IMR-90 (cell line): ENCODE results near the gene TMPRSS7. TPM values are rescaled to one million over a fixed set of nuclear protein-coding genes. Genes with fewer than 3 reads are reported as not detected.

Source experiments
- ATAC-seq: fragments of 200-7000 bp; cut with Tn5 transposase; 2 replicates; pipeline ENCODE4 v1.9.1; 2020; ENCODE audit warnings: low read depth, mild to moderate bottlenecking, moderate library complexity
- BruUV-seq: library from RNA; stranded (reverse); fragments of 400-500 nt; replicated peaks from 2 replicates; lab custom pipeline; 2021; lab: Mats Ljungman, UMichigan
- CTCF ChIA-PET: fragments of 300-600 bp; formaldehyde crosslinking; extraction: SDS; loops from one replicate; lab custom pipeline; 2021; ENCODE audit warnings: antibody characterized with exemption; lab: Yijun Ruan, JAX
- POLR2A ChIA-PET: fragments of 300-600 bp; sonication (Branson Sonifier 250); formaldehyde crosslinking; loops from one replicate; lab custom pipeline; 2022; ENCODE audit warnings: antibody characterized with exemption; ENCODE audit not compliant: unreplicated experiment; lab: Charles Lee
- DNase-seq: peaks from one replicate; pipeline ENCODE4 v3.0.0; 2013
- H2AFZ ChIP-seq: replicated peaks from 2 replicates; pipeline ENCODE3; 2013; ENCODE audit warnings: low read length, mild to moderate bottlenecking; ENCODE audit not compliant: poor library complexity
- H2AK5ac ChIP-seq: 2 replicates; pipeline ENCODE4 v1.6.1; 2013; ENCODE audit warnings: low read depth, low read length, inconsistent platforms
- H2AK9ac ChIP-seq: replicated peaks from 2 replicates; pipeline ENCODE3; 2013; ENCODE audit warnings: mild to moderate bottlenecking, low read depth, low read length, moderate library complexity; ENCODE audit not compliant: poor library complexity
- H2BK120ac ChIP-seq: 2 replicates; pipeline ENCODE4 v1.6.1; 2013; ENCODE audit warnings: low read depth, low read length, inconsistent platforms
- H2BK15ac ChIP-seq: 3 replicates; pipeline ENCODE4 v1.6.1; 2013; ENCODE audit warnings: low read depth, low read length, inconsistent platforms
- H2BK20ac ChIP-seq: 2 replicates; pipeline ENCODE4 v1.6.1; 2013; ENCODE audit warnings: low read depth, mild to moderate bottlenecking, inconsistent platforms, low read length, moderate library complexity
- H2BK5ac ChIP-seq: 2 replicates; pipeline ENCODE4 v1.6.1; 2013; ENCODE audit warnings: mild to moderate bottlenecking, low read depth, low read length, inconsistent platforms; ENCODE audit not compliant: poor library complexity, severe bottlenecking
- H3K14ac ChIP-seq: replicated peaks from 2 replicates; pipeline ENCODE4 v1.6.1; 2013; ENCODE audit warnings: low read depth, low read length, inconsistent platforms
- H3K18ac ChIP-seq: 2 replicates; pipeline ENCODE4 v1.6.1; 2013; ENCODE audit warnings: low read depth, low read length, control low read depth
- H3K23ac ChIP-seq: 2 replicates; pipeline ENCODE4 v1.6.1; 2013; ENCODE audit warnings: low read depth, low read length, inconsistent platforms
- H3K27ac ChIP-seq: 2 replicates; pipeline ENCODE4 v1.5.1; 2013; ENCODE audit warnings: mild to moderate bottlenecking, control low read depth, low read length; ENCODE audit not compliant: insufficient read depth
- H3K27me3 ChIP-seq: 2 replicates; pipeline ENCODE4 v1.6.1; 2013; ENCODE audit warnings: low read length; ENCODE audit not compliant: control insufficient read depth, insufficient read depth
- H3K36me3 ChIP-seq: 2 replicates; pipeline ENCODE4 v1.6.1; 2013; ENCODE audit warnings: low read length, mixed read lengths; ENCODE audit not compliant: control insufficient read depth, insufficient read depth
- H3K4ac ChIP-seq: 2 replicates; pipeline ENCODE4 v1.6.1; 2013; ENCODE audit warnings: low read depth, low read length, inconsistent platforms
- H3K4me1 ChIP-seq: 2 replicates; pipeline ENCODE4 v1.6.1; 2013; ENCODE audit warnings: low read length, mixed read lengths; ENCODE audit not compliant: control insufficient read depth, insufficient read depth
- H3K4me2 ChIP-seq: 2 replicates; pipeline ENCODE4 v1.6.1; 2013; ENCODE audit warnings: low read depth, mild to moderate bottlenecking, control low read depth, low read length, moderate library complexity
- H3K4me3 ChIP-seq: 2 replicates; pipeline ENCODE4 v1.5.1; 2013; ENCODE audit warnings: low read depth, mild to moderate bottlenecking, control low read depth, low read length, moderate library complexity; ENCODE audit not compliant: insufficient read depth
- H3K56ac ChIP-seq: 2 replicates; pipeline ENCODE4 v1.6.1; 2013; ENCODE audit warnings: low read length, inconsistent platforms; ENCODE audit not compliant: insufficient read depth; ENCODE audit errors: extremely low read depth
- H3K79me1 ChIP-seq, 2 experiments: 2 replicates each; pipeline ENCODE4 v1.6.1; 2013; ENCODE audit warnings: low read length in 2 of 2, inconsistent platforms in 1 of 2, low read depth in 1 of 2
- H3K9ac ChIP-seq: 2 replicates; pipeline ENCODE4 v1.6.1; 2013; ENCODE audit warnings: low read depth, low read length, control low read depth
- H3K9me1 ChIP-seq: 2 replicates; pipeline ENCODE4 v1.6.1; 2013; ENCODE audit warnings: low read length, inconsistent platforms; ENCODE audit not compliant: insufficient read depth
- H3K9me3 ChIP-seq: 2 replicates; pipeline ENCODE4 v1.6.1; 2013; ENCODE audit warnings: low read length; ENCODE audit not compliant: control insufficient read depth, insufficient read depth
- H4K20me1 ChIP-seq: 2 replicates; pipeline ENCODE4 v1.6.1; 2013; ENCODE audit warnings: low read length, inconsistent platforms; ENCODE audit not compliant: insufficient read depth
- H4K5ac ChIP-seq: 2 replicates; pipeline ENCODE4 v1.6.1; 2013; ENCODE audit warnings: mild to moderate bottlenecking, low read depth, low read length, control low read depth
- H4K8ac ChIP-seq, 2 experiments: 2 replicates each; pipeline ENCODE4 v1.6.1; 2013; ENCODE audit warnings: low read depth in 2 of 2, low read length in 2 of 2, control low read depth in 1 of 2, inconsistent platforms in 1 of 2
- H4K91ac ChIP-seq: 2 replicates; pipeline ENCODE4 v1.6.1; 2013; ENCODE audit warnings: low read depth, low read length, inconsistent platforms; ENCODE audit not compliant: insufficient read depth
- CEBPB ChIP-seq: IDR thresholded peaks from 2 replicates; pipeline ENCODE4 v1.6.1; 2012; ENCODE audit warnings: low read depth, low read length, improper control_type of control experiment
- ELK1 ChIP-seq: fragments of 150-350 bp; IDR thresholded peaks from 2 replicates; pipeline ENCODE4 v1.6.1; 2016; ENCODE audit warnings: low read depth, mild to moderate bottlenecking, low read length, moderate library complexity, borderline replicate concordance
- MXI1 ChIP-seq: IDR thresholded peaks from 2 replicates; pipeline ENCODE4 v1.6.1; 2012; ENCODE audit warnings: low read depth, mild to moderate bottlenecking, low read length, moderate library complexity, borderline replicate concordance
- NFE2L2 ChIP-seq: fragments of 150-350 bp; IDR thresholded peaks from 2 replicates; pipeline ENCODE4 v1.6.1; 2016; ENCODE audit warnings: low read depth, mild to moderate bottlenecking, low read length
- WGBS, 2 experiments: methylation state at CpG; one replicate each; pipeline versions ENCODE4 v1.1.5 to v1.1.7; 2013; ENCODE audit warnings: missing lambda C conversion rate in 2 of 2; ENCODE audit not compliant: insufficient read length in 1 of 2; ENCODE audit errors: extremely low coverage in 2 of 2; 5-methylcytosine and 5-hydroxymethylcytosine counted together
- dilution Hi-C: fragments of 300-500 bp; cut with HindIII; formaldehyde crosslinking; loops from one replicate; pipeline ENCODE4 v1.14.3; 2018; ENCODE audit warnings: low sequenced_read_pairs; ENCODE audit not compliant: unreplicated experiment
- in situ Hi-C: fragments of 300-500 bp; cut with MboI; formaldehyde crosslinking; loops from 3 replicates; pipeline ENCODE4 v1.14.3; 2019; ENCODE audit warnings: low sequenced_read_pairs, inconsistent platforms, mixed read lengths
- intact Hi-C: fragments of 100-400 bp; cut with micrococcal nuclease; formaldehyde crosslinking; loops from 2 replicates; pipeline ENCODE4 v1.10.0; 2022
- polyA plus RNA-seq, 3 experiments: library from polyadenylated mRNA; depleted of rRNA; stranded (reverse); fragments of >200 nt; gene quantifications; 2 replicates each; pipeline ENCODE4 v1.2.3, GENCODE V29; 2012; ENCODE audit warnings: low replicate concordance in 1 of 3
- total RNA-seq: library from RNA; depleted of rRNA; stranded (reverse); fragments of >200 nt; gene quantifications from 2 replicates; pipeline ENCODE4 v1.2.3, GENCODE V29; 2012

Gene TMPRSS7
- total and polyA plus RNA-seq, 2 of the 4 experiments (the other 2 are of a cell fraction), result 0.07 TPM; not detected in 1

DNA sequence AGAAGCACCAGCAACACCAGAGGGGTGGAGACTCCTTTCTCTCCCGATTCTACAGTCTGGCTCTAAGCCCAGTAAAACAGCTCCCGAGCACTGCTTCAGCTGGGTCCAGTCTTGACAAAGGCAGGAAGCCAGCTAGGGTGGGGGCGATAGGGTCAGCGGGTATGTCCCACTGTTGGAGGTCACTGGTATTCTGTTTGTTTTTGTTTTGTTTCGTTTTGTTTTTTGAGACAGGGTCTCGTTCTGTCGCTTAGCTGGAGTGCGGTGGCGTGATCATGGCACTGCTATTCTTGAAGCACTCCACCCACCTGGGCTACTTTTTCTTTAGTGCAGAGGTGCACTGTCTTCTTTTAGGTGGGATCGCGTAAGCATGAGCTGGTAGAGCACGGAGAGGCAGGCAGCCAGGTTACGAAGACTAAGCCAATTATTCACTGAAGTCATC is 82.2 kb downstream of the TMPRSS7 start:
- TF ChIP-seq CEBPB (no peak), ELK1 (no peak), NFE2L2 (no peak), MXI1 (no peak)
- Histone ChIP-seq H3K4me2 (no peak overlapping the region), H4K91ac (no peak overlapping the region), H2BK120ac (no peak overlapping the region), H2AK5ac (no peak overlapping the region), H2BK20ac (no peak overlapping the region), H3K27ac (no peak overlapping the region), H3K4me3 (no peak overlapping the region), H3K79me1 (peaks cover 0 to 5% of the 10 kb centered on the region in 2 experiments; a peak in 1 of 4 replicates), H2BK5ac (no peak overlapping the region), H3K23ac (no peak overlapping the region), H3K18ac (no peak overlapping the region), H3K27me3 (no peaks in the 10 kb centered on the region), H3K4ac (no peak overlapping the region), H4K8ac (no peak overlapping the region), H3K9me3 (no peaks in the 10 kb centered on the region), H3K56ac (no peak overlapping the region), H2AFZ (no peak overlapping the region), H2BK15ac (no peak overlapping the region), H4K20me1 (no peaks in the 10 kb centered on the region), H3K9me1 (no peaks in the 10 kb centered on the region), H3K14ac (no peak overlapping the region), H2AK9ac (no peak overlapping the region), H3K36me3 (peaks cover 6% of the 10 kb centered on the region), H3K9ac (no peak overlapping the region), H3K4me1 (no peaks in the 10 kb centered on the region), H4K5ac (no peak overlapping the region)
- in situ Hi-C loops, result no loop called here
- dilution Hi-C loops, result no loop called here
- intact Hi-C loops, result no loop called here
- no TSS peak for BruUV-seq
- ChIA-PET POLR2A (no interaction called here), CTCF (no interaction called here)
- ATAC-seq, result no peak
- WGBS, 2 experiments, result 20% methylated on average over 1 of the region's 13 CpGs; no CpG with 5 or more reads in 1 of the 2 experiments
- DNase-seq, result no peak
